SU-DHL-6 (cell line): ENCODE measurements around the gene PGM2.

Experiments used
- H2AFZ ChIP-seq: fragments of 200-600 bp; sonication (generic); 2 replicates; pipeline ENCODE4 v1.6.1; 2014; ENCODE audit warnings: low read depth, mild to moderate bottlenecking, moderate library complexity, mixed read lengths, antibody characterized with exemption, low read length; ENCODE audit not compliant: severe bottlenecking
- H3F3A ChIP-seq: fragments of 200-600 bp; shearing (Covaris generic); 2 replicates; pipeline ENCODE4 v1.6.0; 2016; ENCODE audit warnings: antibody characterized with exemption, mild to moderate bottlenecking; ENCODE audit not compliant: insufficient read depth
- H3K27ac ChIP-seq: fragments of 200-600 bp; sonication (generic); 2 replicates; pipeline ENCODE4 v1.5.1; 2016; ENCODE audit warnings: low read depth, mild to moderate bottlenecking, low read length, moderate library complexity, mixed read lengths
- H3K27me3 ChIP-seq: fragments of 200-600 bp; sonication (generic), shearing (Covaris generic); 2 replicates; pipeline ENCODE4 v1.6.0; 2014; ENCODE audit warnings: mild to moderate bottlenecking, low read length
- H3K36me3 ChIP-seq: fragments of 200-600 bp; sonication (generic); 2 replicates; pipeline ENCODE4 v1.6.1; 2014; ENCODE audit warnings: mild to moderate bottlenecking, low read length, mixed read lengths
- H3K4me2 ChIP-seq: fragments of 300-600, 200-600 bp; shearing (Covaris generic), sonication (generic); 2 replicates; pipeline ENCODE4 v1.6.0; 2014; ENCODE audit warnings: low read length, low read depth, mild to moderate bottlenecking; ENCODE audit not compliant: poor library complexity, severe bottlenecking
- H3K4me3 ChIP-seq: fragments of 200-600 bp; sonication (generic); 2 replicates; pipeline ENCODE4 v1.5.1; 2014; ENCODE audit warnings: antibody characterized with exemption, low read length, mild to moderate bottlenecking, mixed read lengths; ENCODE audit not compliant: insufficient read depth, poor library complexity, severe bottlenecking
- H3K79me2 ChIP-seq: fragments of 200-600 bp; sonication (generic); 2 replicates; pipeline ENCODE4 v1.6.1; 2014; ENCODE audit warnings: mild to moderate bottlenecking, low read length, moderate library complexity; ENCODE audit not compliant: insufficient read depth
- H3K9ac ChIP-seq: fragments of 200-600 bp; sonication (generic); 2 replicates; pipeline ENCODE4 v1.7.0; 2014; ENCODE audit warnings: mild to moderate bottlenecking, low read length
- H3K9me2 ChIP-seq: fragments of 200-600 bp; sonication (generic); replicated peaks from 2 replicates; pipeline ENCODE4 v1.6.1; 2014; ENCODE audit warnings: low read length; ENCODE audit not compliant: insufficient read depth
- H3K9me3 ChIP-seq: fragments of 200-600 bp; sonication (generic); 2 replicates; pipeline ENCODE4 v1.6.1; 2014; ENCODE audit warnings: low read length, mixed read lengths; ENCODE audit not compliant: insufficient read depth
- H4K20me1 ChIP-seq: fragments of 200-600 bp; sonication (generic); 2 replicates; pipeline ENCODE4 v1.6.1; 2014; ENCODE audit warnings: low read depth, mild to moderate bottlenecking, antibody characterized with exemption, low read length, moderate library complexity, mixed read lengths
- CTCF ChIP-seq: fragments of 200-600 bp; sonication (generic); IDR thresholded peaks from one replicate; pipeline ENCODE4 v1.5.1; 2017; ENCODE audit warnings: antibody characterized with exemption, mild to moderate bottlenecking, low read length, moderate library complexity; ENCODE audit not compliant: insufficient read depth, poor library complexity, severe bottlenecking
- EZH2phosphoT487 ChIP-seq: fragments of 200-600 bp; sonication (generic), shearing (Covaris generic); conservative IDR thresholded peaks from 2 replicates; pipeline ENCODE4 v1.6.1; 2018; ENCODE audit warnings: mild to moderate bottlenecking, antibody characterized with exemption, low read length, moderate library complexity, mixed read lengths

PGM2 gene

GRCh38 chr4:37908488-37909331 is 82.2 kb downstream of the PGM2 start:
- Histone ChIP-seq H3K27me3 (no peaks in the 10 kb centered on the region), H3K27ac (no peak overlapping the region), H3K9me2 (no peaks in the 10 kb centered on the region), H3K36me3 (no peaks in the 10 kb centered on the region), H3F3A (no peaks in the 10 kb centered on the region), H4K20me1 (no peaks in the 10 kb centered on the region), H3K4me3 (no peak overlapping the region), H3K9me3 (no peaks in the 10 kb centered on the region), H3K9ac (no peak overlapping the region), H2AFZ (no peak overlapping the region), H3K79me2 (no peaks in the 10 kb centered on the region), H3K4me2 (no peak overlapping the region)
- TF ChIP-seq EZH2phosphoT487: no peak
- no peak for TF ChIP-seq CTCF

GRCh38 chr4:37909332-37910090 is 83.0 kb downstream of the PGM2 start:
- Histone ChIP-seq H4K20me1 (no peaks in the 10 kb centered on the region), H3K27ac (no peak overlapping the region), H3K9ac (no peak overlapping the region), H3K4me2 (no peak overlapping the region), H2AFZ (no peak overlapping the region), H3K79me2 (no peaks in the 10 kb centered on the region), H3K4me3 (no peak overlapping the region), H3K9me2 (no peaks in the 10 kb centered on the region), H3K36me3 (no peaks in the 10 kb centered on the region), H3K9me3 (no peaks in the 10 kb centered on the region), H3K27me3 (no peaks in the 10 kb centered on the region), H3F3A (no peaks in the 10 kb centered on the region)
- no peak for TF ChIP-seq CTCF
- TF ChIP-seq EZH2phosphoT487: no peak

GRCh38 chr4:37910091-37910486 is 83.6 kb downstream of the PGM2 start:
- H3K9ac ChIP-seq: no peak overlapping the region
- H3K4me3 ChIP-seq: no peak overlapping the region
- no peaks in the 10 kb centered on the region for H3K9me2 ChIP-seq
- H3K9me3 ChIP-seq: no peaks in the 10 kb centered on the region
- H4K20me1 ChIP-seq: no peaks in the 10 kb centered on the region
- no peak overlapping the region for H3K4me2 ChIP-seq
- H3K36me3 ChIP-seq: no peaks in the 10 kb centered on the region
- H3K27ac ChIP-seq: no peak overlapping the region
- no peaks in the 10 kb centered on the region for H3F3A ChIP-seq
- no peak overlapping the region for H2AFZ ChIP-seq
- no peaks in the 10 kb centered on the region for H3K27me3 ChIP-seq
- TF ChIP-seq EZH2phosphoT487 (no peak), CTCF (no peak)
- no peaks in the 10 kb centered on the region for H3K79me2 ChIP-seq
